Measurements from ENCODE around the gene IQCB1. TPM values are rescaled to one million over a fixed set of nuclear protein-coding genes. Genes with fewer than 3 reads are reported as not detected.

Gene IQCB1
- total RNA-seq, 1 donor from 2014 or later, result 89.6 TPM

DNA sequence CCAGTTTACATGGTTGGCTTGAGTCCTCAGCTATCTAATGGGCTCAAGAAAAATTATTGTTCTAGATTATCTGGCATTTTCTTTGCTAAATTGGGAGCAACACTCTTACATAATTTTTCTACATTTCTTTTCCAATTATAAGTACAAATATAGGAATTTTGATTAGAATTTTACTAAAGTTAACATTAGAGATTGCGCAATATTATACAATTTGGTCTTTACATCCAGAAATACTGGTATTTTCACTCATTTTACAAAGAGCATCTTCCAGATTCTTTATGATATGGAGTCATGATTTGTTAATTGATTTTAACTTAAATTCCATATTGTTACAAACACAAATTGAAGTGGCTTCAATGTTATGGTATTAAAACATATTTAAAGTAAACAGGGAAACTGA is 65.6 kb downstream of the IQCB1 start:
- Histone ChIP-seq H3K4me3 (no peak overlapping the region), H3F3A (ENCODE audit: low read depth) (no peaks in the 10 kb centered on the region), H3K9me3 (ENCODE audit: low read depth) (no peaks in the 10 kb centered on the region), H3K36me3 (peaks cover 3% of the 10 kb centered on the region), H4K20me1 (ENCODE audit: low read depth) (no peaks in the 10 kb centered on the region), H3K79me2 (ENCODE audit: low read depth) (no peaks in the 10 kb centered on the region), H3K9ac (no peak overlapping the region), H3K4me1 (no peaks in the 10 kb centered on the region), H2AFZ (replicated peaks) (no peak overlapping the region), H3K4me2 (no peak overlapping the region), H3K27me3 (no peaks in the 10 kb centered on the region), H3K27ac (no peak overlapping the region)
- Mint-ChIP-seq H3K27ac (no peak overlapping the region), H3K36me3 (peaks cover 17% of the 10 kb centered on the region), H3K4me1 (no peaks in the 10 kb centered on the region), H3K4me3 (no peak overlapping the region), H3K9me3 (no peaks in the 10 kb centered on the region), H3K27me3 (ENCODE audit: insufficient read depth, low read depth) (no peaks in the 10 kb centered on the region)
- no peak for DNase-seq (ENCODE audit: low spot score)
- TF ChIP-seq, protein P1, sequence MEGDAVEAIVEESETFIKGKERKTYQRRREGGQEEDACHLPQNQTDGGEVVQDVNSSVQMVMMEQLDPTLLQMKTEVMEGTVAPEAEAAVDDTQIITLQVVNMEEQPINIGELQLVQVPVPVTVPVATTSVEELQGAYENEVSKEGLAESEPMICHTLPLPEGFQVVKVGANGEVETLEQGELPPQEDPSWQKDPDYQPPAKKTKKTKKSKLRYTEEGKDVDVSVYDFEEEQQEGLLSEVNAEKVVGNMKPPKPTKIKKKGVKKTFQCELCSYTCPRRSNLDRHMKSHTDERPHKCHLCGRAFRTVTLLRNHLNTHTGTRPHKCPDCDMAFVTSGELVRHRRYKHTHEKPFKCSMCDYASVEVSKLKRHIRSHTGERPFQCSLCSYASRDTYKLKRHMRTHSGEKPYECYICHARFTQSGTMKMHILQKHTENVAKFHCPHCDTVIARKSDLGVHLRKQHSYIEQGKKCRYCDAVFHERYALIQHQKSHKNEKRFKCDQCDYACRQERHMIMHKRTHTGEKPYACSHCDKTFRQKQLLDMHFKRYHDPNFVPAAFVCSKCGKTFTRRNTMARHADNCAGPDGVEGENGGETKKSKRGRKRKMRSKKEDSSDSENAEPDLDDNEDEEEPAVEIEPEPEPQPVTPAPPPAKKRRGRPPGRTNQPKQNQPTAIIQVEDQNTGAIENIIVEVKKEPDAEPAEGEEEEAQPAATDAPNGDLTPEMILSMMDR (IDR thresholded peaks at IDR 0.05), result no peak
- TF ChIP-seq EZH2 (IDR thresholded peaks at IDR 0.05) (no peak), EZH2phosphoT487 (IDR thresholded peaks at IDR 0.05) (no peak)

DNA sequence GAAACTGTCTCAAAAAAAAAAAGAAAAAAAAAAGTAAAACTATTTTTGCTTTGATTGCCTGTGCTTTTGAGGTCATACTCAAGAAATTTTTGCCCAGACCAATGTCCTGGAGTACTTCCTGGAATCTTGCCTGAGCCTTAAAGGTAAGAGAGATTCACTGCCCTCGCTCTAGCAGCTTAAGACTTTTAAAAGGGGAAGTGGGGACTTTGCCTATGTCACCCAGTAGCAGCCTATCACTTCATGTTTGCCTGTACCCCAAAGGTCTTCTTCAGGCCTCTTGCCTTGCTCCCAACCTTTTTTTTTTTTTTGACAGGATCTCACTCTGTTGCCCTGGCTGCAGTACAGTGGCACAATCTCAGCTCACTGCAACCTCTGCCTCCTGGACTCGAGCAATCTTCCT is 66.4 kb downstream of the IQCB1 start:
- Mint-ChIP-seq H3K27ac (no peak overlapping the region), H3K4me3 (no peak overlapping the region), H3K4me1 (no peaks in the 10 kb centered on the region), H3K27me3 (ENCODE audit: insufficient read depth, low read depth) (no peaks in the 10 kb centered on the region), H3K9me3 (no peaks in the 10 kb centered on the region), H3K36me3 (peaks cover 12% of the 10 kb centered on the region)
- H2AFZ ChIP-seq (replicated peaks), result no peak overlapping the region
- H3K79me2 ChIP-seq (ENCODE audit: low read depth), result no peaks in the 10 kb centered on the region
- H3K27ac ChIP-seq, result no peak overlapping the region
- H3K4me2 ChIP-seq, result no peak overlapping the region
- no peaks in the 10 kb centered on the region for H3K4me1 ChIP-seq
- H3K9ac ChIP-seq, result no peak overlapping the region
- no peaks in the 10 kb centered on the region for H3K27me3 ChIP-seq
- peaks cover 3% of the 10 kb centered on the region for H3K36me3 ChIP-seq
- no peak overlapping the region for H3K4me3 ChIP-seq
- no peaks in the 10 kb centered on the region for H4K20me1 ChIP-seq (ENCODE audit: low read depth)
- DNase-seq (ENCODE audit: low spot score), result no peak
- H3F3A ChIP-seq (ENCODE audit: low read depth), result no peaks in the 10 kb centered on the region
- TF ChIP-seq EZH2phosphoT487 (IDR thresholded peaks at IDR 0.05) (no peak), EZH2 (IDR thresholded peaks at IDR 0.05) (no peak)
- TF ChIP-seq, protein P1 (IDR thresholded peaks at IDR 0.05), result no peak
- H3K9me3 ChIP-seq (ENCODE audit: low read depth), result no peaks in the 10 kb centered on the region

DNA sequence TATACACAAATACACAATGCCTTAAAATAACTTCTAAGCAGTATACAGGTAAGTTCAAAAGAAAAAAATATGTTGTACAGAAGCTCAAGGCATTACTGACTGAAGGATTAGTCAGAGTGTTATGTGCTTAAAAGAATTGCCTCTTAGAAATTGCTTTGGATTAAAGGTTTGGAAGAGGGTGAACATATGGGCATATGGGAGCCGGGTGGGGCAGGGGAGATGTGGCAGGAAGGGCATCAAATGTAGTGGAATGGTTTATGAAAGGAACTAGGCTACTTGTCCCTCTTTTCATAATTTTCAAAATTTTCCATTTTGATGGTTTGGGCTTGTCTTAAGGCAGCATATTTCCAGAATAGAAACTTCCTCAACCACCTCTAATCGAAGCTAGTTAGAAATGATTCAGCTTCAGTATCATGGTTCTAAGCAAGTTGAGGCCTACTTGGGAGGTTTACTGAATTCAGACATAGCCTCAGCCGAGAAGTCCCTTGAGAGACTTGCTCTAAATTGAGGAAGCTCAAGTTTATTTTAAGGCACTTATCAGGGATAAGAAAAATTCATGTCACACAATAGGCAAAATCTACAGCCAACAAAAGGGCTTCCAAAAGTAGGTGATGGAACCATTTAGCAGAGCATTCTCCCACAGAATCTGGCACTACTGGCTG is 75.2 kb downstream of the IQCB1 start:
- H3K4me1 ChIP-seq, result no peaks in the 10 kb centered on the region
- H3K27me3 Mint-ChIP-seq (ENCODE audit: insufficient read depth, low read depth), result peaks cover 5% of the 10 kb centered on the region
- TF ChIP-seq, protein P1 (IDR thresholded peaks at IDR 0.05), result no peak
- TF ChIP-seq EZH2phosphoT487 (IDR thresholded peaks at IDR 0.05) (no peak), EZH2 (IDR thresholded peaks at IDR 0.05) (no peak)

More for the DNA sequence above, 75.2 kb downstream of the IQCB1 start:
- no peaks in the 10 kb centered on the region for H3K9me3 Mint-ChIP-seq
- Histone ChIP-seq H3K9ac (no peak overlapping the region), H3K9me3 (ENCODE audit: low read depth) (no peaks in the 10 kb centered on the region), H3F3A (ENCODE audit: low read depth) (no peaks in the 10 kb centered on the region), H3K36me3 (no peaks in the 10 kb centered on the region), H3K79me2 (ENCODE audit: low read depth) (no peaks in the 10 kb centered on the region), H2AFZ (replicated peaks) (no peak overlapping the region), H4K20me1 (ENCODE audit: low read depth) (no peaks in the 10 kb centered on the region), H3K4me2 (no peak overlapping the region), H3K27me3 (peaks cover 4% of the 10 kb centered on the region), H3K4me3 (no peak overlapping the region), H3K27ac (no peak overlapping the region)
- no peaks in the 10 kb centered on the region for H3K36me3 Mint-ChIP-seq
- no peaks in the 10 kb centered on the region for H3K4me1 Mint-ChIP-seq
- no peak for DNase-seq (ENCODE audit: low spot score)
- H3K27ac Mint-ChIP-seq, result no peak overlapping the region
- no peak overlapping the region for H3K4me3 Mint-ChIP-seq

Data from neural progenitor cell (in vitro differentiated cells).